Stimulated activated CD8-positive, alpha-beta memory T cell treated with anti-CD3 and anti-CD28 coated beads, Interleukin-4, amount 100 ng/mL, for 48 hours (primary cell): ENCODE results near the gene PARD3.
"Not testable (repeated sequence)": the region's sequence is repeated elsewhere in the genome, so short reads cannot be mapped to it uniquely, and the experiment has no call there.

Experiments used
- DNase-seq: peaks from one replicate; pipeline ENCODE4 v3.0.0-alpha.2; 2020

The PARD3 gene

DNA sequence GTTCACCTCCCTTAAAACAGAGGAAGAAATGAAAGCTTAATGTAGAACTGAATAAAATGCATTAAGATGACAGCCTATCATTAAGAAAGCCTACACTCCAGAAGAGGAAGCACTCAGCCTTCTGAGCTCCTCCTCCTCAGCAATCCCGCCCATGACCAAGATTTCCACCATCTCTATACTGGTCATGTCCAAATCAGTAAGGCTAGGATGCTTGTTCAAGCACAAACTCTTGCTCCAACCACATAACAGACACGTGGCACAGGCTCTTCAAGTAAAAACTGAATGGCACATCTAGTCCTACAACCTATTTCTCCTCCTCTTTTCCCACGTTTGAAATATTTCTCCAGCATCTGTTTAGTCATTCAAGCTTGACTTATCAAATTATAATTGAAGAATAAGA is 454.1 kb downstream of the PARD3 start:
- DNase-seq = no peak

DNA sequence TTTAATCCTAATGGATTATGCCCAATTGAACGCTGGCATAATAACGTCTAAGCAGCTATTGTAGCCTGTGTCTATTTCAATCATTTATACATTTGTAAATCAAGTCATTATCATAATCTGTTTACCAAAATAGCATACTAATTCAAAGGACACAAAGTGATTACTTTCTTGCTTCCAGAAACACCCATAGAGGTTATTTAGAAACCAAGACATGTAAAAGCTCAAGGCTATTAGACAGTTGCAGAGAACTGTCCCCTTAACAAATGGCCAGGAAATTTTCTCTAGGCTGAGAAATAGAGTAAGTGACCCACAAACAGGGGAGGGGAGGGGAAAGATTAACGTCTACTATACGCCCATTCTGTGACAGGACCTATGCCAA is 455.7 kb downstream of the PARD3 start:
- no peak for DNase-seq

GRCh38 chr10:34358729-34359434 is 456.2 kb downstream of the PARD3 start:
- DNase-seq = no peak

DNA sequence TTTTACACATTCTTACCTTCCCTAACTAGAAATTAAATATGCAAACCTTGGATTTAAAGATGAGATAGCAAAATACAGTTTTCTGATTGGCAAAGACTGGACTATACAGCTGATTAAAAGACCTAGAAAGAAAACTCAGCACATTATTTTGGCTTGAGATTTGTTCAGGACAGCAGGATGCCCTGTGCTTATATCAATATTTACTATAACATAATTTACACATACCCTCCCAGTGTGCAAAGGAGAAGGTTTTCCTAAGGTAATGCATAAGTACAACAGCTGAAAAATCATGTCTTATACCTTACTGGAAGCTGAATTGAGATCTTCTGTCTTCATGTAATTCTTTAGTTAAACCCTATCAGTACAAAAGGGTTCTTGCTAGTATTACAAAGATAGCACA is 458.6 kb downstream of the PARD3 start:
- no peak for DNase-seq

- DNase-seq = not testable (repeated sequence)
Observed at GRCh38 chr10:34353530-34353929, 461.6 kb downstream of the PARD3 start.

DNA sequence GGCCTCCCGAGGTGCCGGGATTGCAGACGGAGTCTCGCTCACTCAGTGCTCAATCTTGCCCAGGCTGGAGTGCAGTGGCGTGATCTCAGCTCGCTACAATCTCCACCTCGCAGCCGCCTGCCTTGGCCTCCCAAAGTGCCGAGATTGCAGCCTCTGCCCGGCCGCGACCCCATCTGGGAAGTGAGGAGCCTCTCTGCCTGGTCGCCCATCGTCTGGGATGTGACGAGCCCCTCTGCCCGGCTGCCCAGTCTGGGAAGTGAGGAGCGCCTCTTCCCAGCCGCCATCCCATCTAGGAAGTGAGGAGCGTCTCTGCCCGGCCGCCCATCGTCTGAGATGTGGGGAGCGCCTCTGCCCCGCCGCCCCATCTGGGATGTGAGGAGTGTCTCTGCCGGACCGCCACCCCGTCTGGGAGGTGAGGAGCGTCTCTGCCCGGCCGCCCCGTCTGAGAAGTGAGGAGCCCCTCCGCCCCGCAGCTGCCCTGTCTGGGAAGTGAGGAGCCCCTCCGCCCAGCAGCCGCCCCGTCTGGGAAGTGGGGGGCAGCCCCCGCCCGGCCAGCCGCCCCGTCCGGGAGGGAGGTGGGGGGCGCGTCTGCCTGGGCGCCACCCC is 462.4 kb downstream of the PARD3 start:
- DNase-seq = not testable (repeated sequence)

GRCh38 chr10:34351161-34351560 is 463.9 kb downstream of the PARD3 start:
- no peak for DNase-seq

DNA sequence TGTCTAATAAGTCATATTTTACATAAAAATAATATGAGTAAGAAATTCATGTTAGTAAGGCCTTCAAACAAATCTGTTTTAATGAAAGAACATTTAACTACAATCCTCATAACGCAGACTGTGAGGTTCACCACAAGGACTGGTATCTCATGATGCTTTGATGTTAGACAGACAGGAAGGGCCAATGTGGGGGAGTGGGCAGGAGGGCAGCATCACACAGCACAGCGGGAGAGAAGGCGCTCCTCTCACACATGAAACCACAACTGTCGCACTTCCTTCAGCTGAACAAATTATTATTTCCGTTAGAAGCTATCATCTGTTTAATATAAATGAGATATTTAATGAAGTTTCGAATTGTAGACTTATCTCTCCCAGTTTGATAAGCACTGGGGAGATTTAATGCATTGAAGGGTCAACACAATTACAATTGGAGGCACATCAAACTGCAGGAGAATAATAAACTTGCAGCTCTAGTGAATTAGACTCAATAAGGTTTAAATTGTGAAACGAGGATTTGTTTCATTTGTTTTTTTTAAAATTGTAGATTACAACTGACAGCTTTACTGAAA is 466.1 kb downstream of the PARD3 start:
- DNase-seq = no peak

DNA sequence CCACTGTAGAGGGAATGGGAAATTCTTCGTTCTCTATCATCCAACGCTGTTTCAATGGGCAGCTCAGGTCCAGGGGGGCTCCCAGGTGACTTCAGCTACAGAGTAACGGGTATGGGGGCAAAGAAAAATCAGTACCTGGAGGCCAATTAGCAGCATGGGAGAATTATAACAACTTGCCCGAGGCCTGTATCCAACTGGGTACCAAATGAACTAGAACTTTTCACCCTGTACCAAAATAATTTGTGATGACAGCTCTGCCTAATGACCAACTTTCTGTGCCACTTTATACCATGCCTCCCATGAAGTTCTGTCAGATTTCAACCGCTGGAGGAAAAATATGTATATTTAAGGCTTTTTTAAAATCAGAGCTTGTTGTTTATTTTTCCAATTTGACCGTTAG is 467.1 kb downstream of the PARD3 start:
- no peak for DNase-seq

DNA sequence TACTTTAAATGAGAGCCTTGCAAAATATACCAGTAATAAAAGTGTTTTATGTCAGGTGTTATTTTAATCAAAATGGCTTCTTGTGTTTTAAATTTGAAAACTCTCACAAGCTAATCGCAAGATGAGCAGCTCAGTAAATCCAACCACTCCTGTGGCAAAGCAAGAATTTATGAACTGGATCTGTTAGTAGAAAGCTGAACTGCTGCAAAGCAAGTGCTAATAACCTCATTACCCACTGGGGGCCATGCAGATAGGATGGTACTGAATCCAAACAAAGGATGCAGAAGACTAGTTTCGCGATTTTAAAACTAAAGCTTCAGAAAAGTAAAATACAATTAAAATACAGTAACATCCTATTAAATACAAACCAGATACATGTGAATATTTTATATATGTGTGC is 468.0 kb downstream of the PARD3 start:
- no peak for DNase-seq

DNA sequence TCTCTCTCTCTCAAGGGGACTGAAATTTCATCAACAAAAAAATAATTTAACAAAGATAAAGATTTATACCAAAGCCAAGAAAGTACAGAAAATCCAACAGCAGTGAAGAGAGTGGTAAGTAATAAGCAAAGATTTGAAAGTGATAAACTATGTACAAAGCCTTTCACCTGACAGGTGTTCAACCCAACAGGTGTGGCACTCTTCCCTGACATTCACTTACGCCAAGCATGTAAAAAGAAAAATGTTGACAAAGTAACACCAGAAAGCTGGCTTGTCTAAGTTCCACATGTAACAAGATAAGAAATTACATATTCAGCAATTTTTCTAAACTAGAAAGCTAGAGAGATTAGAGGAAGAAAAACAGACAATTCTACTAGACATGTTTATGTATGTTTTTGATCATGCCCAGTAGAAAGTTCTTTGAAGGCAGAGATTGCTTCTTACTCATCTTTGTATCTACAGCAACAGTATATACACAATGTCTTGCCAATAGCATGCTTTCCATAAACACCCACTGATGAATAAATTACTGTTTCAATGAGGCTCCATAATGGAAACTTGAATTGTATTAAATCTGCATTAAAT is 468.5 kb downstream of the PARD3 start:
- DNase-seq = no peak

DNA sequence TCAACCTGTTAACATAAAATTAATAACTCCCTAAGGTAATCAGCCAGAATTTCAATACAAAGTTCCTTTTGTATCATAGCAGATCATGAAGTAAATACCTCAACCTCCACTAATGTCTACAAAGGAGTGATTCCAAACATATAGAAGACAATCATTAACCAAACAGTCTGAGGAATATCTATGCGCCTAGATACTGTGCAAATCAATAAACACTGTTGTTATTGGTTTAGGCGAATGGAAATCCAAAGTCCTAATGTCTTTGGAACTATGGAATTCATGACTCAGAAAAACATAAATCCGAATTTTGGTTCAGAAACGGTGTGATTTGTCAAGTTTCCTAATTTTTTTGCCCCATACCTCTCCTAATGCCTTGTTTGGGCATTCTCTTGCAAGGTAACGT is 469.7 kb downstream of the PARD3 start:
- no peak for DNase-seq

- no peak for DNase-seq
Observed at GRCh38 chr10:34343764-34344163, 471.3 kb downstream of the PARD3 start.

DNA sequence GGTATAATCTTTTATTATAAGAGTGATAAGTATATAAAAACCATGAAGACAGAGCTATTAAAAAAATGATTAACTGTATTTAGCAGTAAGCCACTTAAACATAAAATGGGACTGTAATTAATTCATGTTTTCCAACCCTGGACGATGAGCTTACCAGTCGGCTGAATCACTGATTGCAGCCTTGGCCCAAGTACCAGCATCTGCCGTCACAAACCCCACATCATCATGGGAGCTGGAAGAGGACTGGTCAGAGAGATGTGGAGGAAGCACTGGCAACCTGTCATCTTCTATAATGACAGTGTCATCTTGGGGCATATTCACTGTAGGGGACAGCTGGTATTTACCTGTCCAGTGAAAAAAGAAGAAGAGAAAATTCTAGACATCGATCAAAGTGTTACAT is 473.6 kb downstream of the PARD3 start:
- DNase-seq = no peak

- no peak for DNase-seq
Observed at GRCh38 chr10:34340934-34341333, 474.2 kb downstream of the PARD3 start.

GRCh38 chr10:34339816-34340553 is 475.1 kb downstream of the PARD3 start:
- no peak for DNase-seq

- DNase-seq = no peak
Observed at GRCh38 chr10:34337917-34338316, 477.2 kb downstream of the PARD3 start.

DNA sequence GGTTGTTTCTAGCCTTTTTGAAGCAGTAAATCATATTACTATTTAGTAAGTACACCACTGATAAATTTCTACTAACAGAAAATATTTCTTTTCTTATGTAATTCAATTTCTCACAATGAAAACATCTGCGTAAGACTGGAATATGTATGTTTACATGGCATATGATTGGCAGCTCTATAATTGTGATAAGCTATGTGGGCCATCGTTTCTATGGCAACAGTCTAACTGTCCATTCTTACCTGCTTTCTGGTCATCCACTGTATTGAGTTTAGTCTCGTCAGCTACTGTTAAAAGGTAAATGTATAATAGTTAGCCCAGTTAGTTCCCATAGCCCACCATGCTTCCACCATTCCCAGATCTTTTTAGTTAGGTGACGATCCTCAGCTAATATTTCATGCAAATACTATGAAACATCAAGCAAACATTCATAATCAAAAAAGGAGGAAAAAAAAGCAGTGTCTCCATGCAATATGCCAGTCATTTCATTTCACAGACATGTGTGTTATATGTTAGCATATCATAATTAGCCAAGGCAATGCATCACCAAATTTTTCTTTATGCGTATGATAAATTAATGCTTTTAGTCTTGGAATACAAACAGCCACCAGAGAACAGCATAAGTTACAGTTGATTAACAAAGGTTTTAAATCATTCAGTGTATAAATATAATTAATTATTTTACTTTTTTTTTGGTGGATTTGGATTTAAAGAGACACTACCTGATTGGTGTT is 479.0 kb downstream of the PARD3 start:
- no peak for DNase-seq

- no peak for DNase-seq
Observed at GRCh38 chr10:34334908-34335307, 480.2 kb downstream of the PARD3 start.

DNA sequence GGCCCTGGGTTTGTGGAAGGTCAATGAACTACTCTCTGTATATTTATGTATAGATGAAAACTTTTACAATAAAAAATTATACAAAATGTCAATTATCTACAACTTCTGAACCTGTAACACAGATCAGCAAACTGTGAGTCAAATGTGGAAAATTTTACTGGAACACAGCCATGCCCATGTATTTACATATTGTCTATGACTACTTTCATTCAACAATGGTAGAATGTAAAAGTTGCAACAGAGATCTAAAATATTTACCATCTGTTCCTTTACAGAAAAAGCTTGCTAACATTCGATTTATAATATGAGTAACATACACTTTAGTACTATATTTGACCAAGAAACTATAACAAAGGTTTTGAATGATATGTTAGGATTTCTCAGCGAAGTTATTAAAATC is 481.6 kb downstream of the PARD3 start:
- DNase-seq = no peak

GRCh38 chr10:34327184-34327583 is 487.9 kb downstream of the PARD3 start:
- DNase-seq = no peak

GRCh38 chr10:34323192-34323591 is 491.9 kb downstream of the PARD3 start:
- DNase-seq = no peak

- no peak for DNase-seq
Observed at GRCh38 chr10:34320265-34320664, 494.8 kb downstream of the PARD3 start.
